VCaP (cell line): ENCODE data around the gene NUDT17.

ENCODE experiments used
- H3K27ac ChIP-seq: fragments of 450-650 bp; 2 replicates; pipeline ENCODE4 v1.5.1; 2017
- TF ChIP-seq, protein P1 (sequence below): fragments of 450-650 bp; conservative IDR thresholded peaks from 2 replicates; pipeline ENCODE4 v1.5.1; 2017; ENCODE audit warnings: mild to moderate bottlenecking, moderate library complexity

The NUDT17 gene

DNA sequence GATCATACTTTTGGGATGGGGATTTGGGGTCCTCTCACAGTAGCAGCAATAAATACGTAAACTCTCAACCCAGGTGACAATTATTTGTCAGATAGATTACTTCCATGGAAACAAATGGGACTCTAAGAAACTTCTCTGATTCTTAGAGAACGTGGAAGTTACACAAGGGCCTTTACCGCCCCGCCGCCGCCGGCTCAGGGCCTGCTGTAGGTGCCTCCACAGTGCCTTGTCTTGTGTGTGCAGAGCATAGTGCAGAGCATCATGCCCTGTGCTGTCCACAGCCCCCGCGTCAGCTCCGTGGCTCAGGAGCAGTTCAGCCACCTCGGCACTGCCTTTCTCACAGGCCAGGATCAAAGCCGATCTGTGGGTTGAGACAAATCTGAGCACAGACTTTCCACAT is 29.2 kb downstream of the NUDT17 start:
- no peak overlapping the region for H3K27ac ChIP-seq
- TF ChIP-seq, protein P1, sequence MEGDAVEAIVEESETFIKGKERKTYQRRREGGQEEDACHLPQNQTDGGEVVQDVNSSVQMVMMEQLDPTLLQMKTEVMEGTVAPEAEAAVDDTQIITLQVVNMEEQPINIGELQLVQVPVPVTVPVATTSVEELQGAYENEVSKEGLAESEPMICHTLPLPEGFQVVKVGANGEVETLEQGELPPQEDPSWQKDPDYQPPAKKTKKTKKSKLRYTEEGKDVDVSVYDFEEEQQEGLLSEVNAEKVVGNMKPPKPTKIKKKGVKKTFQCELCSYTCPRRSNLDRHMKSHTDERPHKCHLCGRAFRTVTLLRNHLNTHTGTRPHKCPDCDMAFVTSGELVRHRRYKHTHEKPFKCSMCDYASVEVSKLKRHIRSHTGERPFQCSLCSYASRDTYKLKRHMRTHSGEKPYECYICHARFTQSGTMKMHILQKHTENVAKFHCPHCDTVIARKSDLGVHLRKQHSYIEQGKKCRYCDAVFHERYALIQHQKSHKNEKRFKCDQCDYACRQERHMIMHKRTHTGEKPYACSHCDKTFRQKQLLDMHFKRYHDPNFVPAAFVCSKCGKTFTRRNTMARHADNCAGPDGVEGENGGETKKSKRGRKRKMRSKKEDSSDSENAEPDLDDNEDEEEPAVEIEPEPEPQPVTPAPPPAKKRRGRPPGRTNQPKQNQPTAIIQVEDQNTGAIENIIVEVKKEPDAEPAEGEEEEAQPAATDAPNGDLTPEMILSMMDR: no peak

DNA sequence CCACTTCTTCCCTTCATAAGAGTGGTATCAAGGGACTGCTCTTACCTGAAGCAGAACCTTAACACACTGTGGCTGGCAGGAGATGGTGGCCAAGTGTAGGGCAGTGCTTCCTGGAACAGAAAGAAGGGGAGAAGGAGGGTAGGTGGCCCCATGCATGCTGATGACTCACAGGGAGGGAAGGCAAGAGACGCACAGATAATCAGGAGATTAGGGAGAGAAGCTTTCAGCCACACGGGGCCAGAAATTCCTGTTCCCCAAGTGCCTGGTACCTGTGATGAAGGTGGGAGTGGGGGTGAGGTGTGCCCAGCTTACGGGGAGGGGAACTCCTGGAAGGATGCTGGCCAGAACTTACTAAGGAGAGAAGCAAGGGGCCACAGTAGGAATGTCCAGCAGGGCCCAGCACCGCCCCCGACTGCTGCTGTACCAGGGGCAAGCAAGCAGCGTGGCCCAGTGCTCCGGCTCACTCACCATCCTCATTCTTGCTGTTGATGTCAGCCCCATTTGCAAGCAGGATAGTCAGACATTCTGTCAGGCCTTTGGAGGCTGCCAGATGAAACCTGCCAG is 32.6 kb downstream of the NUDT17 start:
- TF ChIP-seq, protein P1: no peak
- no peak overlapping the region for H3K27ac ChIP-seq

DNA sequence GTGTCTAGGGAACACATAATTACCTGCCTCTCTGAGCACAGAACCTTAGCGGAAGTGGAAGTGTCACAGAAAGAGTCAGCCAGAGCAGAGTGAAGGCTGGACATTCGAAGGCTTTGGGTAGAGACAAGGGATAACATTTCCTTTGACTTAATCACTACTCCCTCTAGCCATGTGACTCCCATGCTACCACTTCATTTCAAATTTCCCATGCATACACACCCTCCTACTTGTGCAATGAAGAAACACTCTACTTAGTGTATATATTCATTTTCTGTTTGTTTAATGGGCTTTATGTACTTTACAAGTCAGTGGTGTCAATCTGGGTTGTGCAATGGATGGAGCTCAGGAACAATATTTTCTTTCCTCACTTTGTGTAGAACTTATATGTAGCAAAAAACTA is 33.3 kb downstream of the NUDT17 start:
- no peak overlapping the region for H3K27ac ChIP-seq
- TF ChIP-seq, protein P1: no peak

DNA sequence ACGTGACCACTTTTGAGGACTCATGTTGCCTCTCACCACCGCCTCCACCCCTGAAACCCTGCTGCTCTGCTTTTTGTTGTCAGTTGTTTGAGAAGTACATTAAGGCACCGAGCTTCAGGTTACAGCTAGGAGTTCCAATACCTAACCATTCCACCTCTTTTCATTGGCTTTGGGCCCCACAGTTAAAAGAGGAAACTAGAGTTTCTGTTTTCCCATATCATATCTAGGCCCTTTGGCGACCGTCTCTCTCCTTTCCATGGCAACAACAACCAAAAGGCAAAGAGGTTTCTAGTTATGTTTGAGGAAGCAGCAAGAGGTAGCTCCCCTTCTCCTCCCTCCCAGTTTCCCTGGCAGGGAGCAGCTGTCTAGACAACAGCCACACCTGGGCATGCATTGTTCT is 34.3 kb downstream of the NUDT17 start:
- H3K27ac ChIP-seq: no peak overlapping the region
- TF ChIP-seq, protein P1: no peak

DNA sequence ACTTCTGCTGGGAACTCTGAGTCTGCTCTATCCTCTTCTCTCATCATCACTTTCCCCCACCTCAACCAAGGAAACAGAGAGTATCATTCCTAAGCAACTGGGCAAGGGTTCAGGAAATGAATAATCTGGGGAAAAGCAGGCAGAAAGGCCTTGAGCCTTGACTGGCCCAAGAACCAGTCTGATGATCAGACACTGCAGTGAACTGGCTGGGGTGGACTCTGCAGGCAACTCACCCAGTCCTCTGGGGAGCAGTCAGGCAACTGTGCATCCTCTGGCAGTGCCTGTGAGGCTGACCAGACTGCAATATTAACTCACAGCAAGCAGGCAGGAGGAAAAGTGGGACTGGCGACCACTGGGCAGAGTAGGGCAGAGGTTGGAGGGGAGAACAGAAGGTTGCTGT is 39.2 kb downstream of the NUDT17 start:
- TF ChIP-seq, protein P1: no peak
- no peak overlapping the region for H3K27ac ChIP-seq

DNA sequence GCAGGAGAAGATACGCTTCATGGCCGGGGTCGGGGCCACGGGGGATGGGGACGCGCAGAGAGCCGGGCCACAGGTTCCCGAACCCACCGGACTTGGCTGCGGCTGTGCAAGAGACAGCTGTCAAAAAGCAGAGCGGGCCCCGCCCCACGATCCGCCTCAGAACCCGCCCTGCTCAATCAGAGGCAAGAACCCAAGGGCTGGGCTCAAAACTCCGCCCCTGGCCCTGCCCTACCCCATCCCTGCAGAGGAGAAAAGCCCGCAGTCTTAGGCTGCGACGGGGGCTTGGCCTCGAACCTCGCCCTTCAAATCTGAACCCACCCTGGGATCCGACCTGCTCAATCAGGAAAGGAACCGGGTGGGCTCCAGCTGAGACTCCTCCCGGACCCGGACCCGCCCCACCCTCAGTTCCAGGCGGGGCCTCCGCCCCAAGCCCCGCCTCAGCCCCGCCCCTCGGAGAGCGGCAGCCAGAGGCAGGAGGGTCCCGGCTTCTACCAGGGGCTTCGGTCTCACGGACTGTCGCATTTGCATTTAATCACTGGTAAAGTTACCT is 40.4 kb downstream of the NUDT17 start, which contains the start of gene ANKRD35:
ANKRD35 (minus strand) TSS at position 129 of the 550 bp plus-strand sequence; CDS start at position 21, 108 bp downstream.
- no peak within 1 kb of the TSS for H3K27ac ChIP-seq
- TF ChIP-seq, protein P1: no peak

DNA sequence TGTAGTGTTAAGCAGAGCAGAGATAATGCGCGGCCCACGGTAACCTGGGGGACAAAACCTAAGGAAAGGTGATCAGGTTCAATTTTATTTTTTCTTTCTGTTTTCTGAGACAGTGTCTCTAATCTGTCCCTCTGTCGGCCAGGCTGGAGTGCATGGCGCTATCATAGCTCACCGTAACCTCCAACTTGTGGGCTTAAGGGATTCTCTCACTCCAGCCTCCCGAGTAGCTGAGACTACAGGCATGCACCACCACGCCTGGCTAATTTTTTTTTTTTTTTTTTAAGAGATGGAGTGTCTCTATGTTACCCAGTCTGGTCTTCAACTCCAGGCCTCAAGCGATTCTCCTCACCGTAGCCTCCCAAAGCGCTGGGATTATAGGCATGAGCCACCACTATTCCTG is 41.0 kb downstream of the NUDT17 start:
- no peak overlapping the region for H3K27ac ChIP-seq
- TF ChIP-seq, protein P1: no peak
